CD4-positive, CD25-positive, alpha-beta regulatory T cell (primary cell): ENCODE data around the gene RPRD2. TPM values are rescaled to one million over a fixed set of nuclear protein-coding genes. Genes with fewer than 3 reads are reported as not detected.

ENCODE experiments used
- ATAC-seq, 2 donors: fragments of 150-1000 bp; cut with Tn5 transposase; one replicate each; pipeline ENCODE4 v1.10.0; 2021; ENCODE audit warnings: low read depth in 2 of 2, moderate number of reproducible peaks in 2 of 2, moderate library complexity in 1 of 2
- DNase-seq, 3 donors: peaks; one replicate each; pipeline versions ENCODE4 v3.0.0 to v3.0.0-alpha.2; 2012 to 2022; ENCODE audit warnings: mixed read lengths in 1 of 3
- H3K27ac ChIP-seq: one replicate; pipeline ENCODE4 v1.7.0; 2013; ENCODE audit warnings: mild to moderate bottlenecking, low read length; ENCODE audit not compliant: insufficient read depth, poor library complexity, severe bottlenecking
- H3K27me3 ChIP-seq: one replicate; pipeline ENCODE4 v1.7.0; 2013; ENCODE audit warnings: low read length; ENCODE audit not compliant: control insufficient read depth, insufficient read depth
- H3K36me3 ChIP-seq: one replicate; pipeline ENCODE4 v1.7.0; 2013; ENCODE audit warnings: mild to moderate bottlenecking, low read length, moderate library complexity; ENCODE audit not compliant: control insufficient read depth, insufficient read depth
- H3K4me1 ChIP-seq: 2 replicates; pipeline ENCODE4 v1.7.0; 2013; ENCODE audit warnings: mild to moderate bottlenecking, low read length; ENCODE audit not compliant: insufficient read depth, control insufficient read depth, poor library complexity, severe bottlenecking
- H3K4me3 ChIP-seq: one replicate; pipeline ENCODE4 v1.7.0; 2013; ENCODE audit warnings: low read depth, mild to moderate bottlenecking, low read length, moderate library complexity
- H3K9me3 ChIP-seq, 2 experiments: 1 replicate in 1 of 2; 2 replicates in 1 of 2; pipeline ENCODE4 v1.7.0; 2013; ENCODE audit warnings: low read length in 2 of 2, mild to moderate bottlenecking in 1 of 2, moderate library complexity in 1 of 2; ENCODE audit not compliant: control insufficient read depth in 2 of 2
- H3K27ac Mint-ChIP-seq, 3 donors: one replicate each; pipeline ENCODE4 v1.8.0; 2020 to 2022; ENCODE audit warnings: mild to moderate bottlenecking in 3 of 3, mixed read lengths in 3 of 3, moderate library complexity in 2 of 3
- H3K27me3 Mint-ChIP-seq: one replicate; pipeline ENCODE4 v1.8.0; 2022; ENCODE audit warnings: mild to moderate bottlenecking, mixed read lengths
- H3K36me3 Mint-ChIP-seq: one replicate; pipeline ENCODE4 v1.8.0; 2020; ENCODE audit warnings: mixed read lengths
- H3K4me1 Mint-ChIP-seq, 4 donors: one replicate each; pipeline ENCODE4 v1.8.0; 2020 to 2022; ENCODE audit warnings: mixed read lengths in 4 of 4, mild to moderate bottlenecking in 1 of 4
- H3K4me3 Mint-ChIP-seq, 4 donors: one replicate each; pipeline ENCODE4 v1.8.0; 2020 to 2022; ENCODE audit warnings: mild to moderate bottlenecking in 4 of 4, mixed read lengths in 4 of 4, moderate library complexity in 3 of 4
- H3K9me3 Mint-ChIP-seq, 7 donors: one replicate each; pipeline ENCODE4 v1.8.0; 2020 to 2022; ENCODE audit warnings: mixed read lengths in 7 of 7, mild to moderate bottlenecking in 3 of 7, moderate library complexity in 2 of 7
- polyA plus RNA-seq, 4 donors: library from polyadenylated mRNA; unstranded; fragments of 300-500 nt; fragmentation: Illumina TruSeq; gene quantifications; one replicate each; pipeline ENCODE4 v1.2.3, GENCODE V29; 2021
- total RNA-seq: library from RNA; stranded (reverse); gene quantifications from one replicate; pipeline ENCODE4 v1.2.3, GENCODE V29; 2022

Gene RPRD2
- total and polyA plus RNA-seq, 5 donors from 2014 or later = 24.0 to 51.3 (median 33.1) TPM

- peak overlapping the region; percentile 67 for H3K4me3 ChIP-seq
- peaks cover 19% of the 10 kb centered on the region for H3K4me1 ChIP-seq
- H3K27me3 ChIP-seq = no peaks in the 10 kb centered on the region
- H3K9me3 Mint-ChIP-seq = no peaks in the 10 kb centered on the region
- DNase-seq = peak in 1 of 3 donors; percentile 28
- H3K4me1 Mint-ChIP-seq = peaks cover 0 to 25% (median 15%) of the 10 kb centered on the region in 4 donors
- H3K36me3 ChIP-seq = no peaks in the 10 kb centered on the region
- H3K36me3 Mint-ChIP-seq = no peaks in the 10 kb centered on the region
- H3K27ac Mint-ChIP-seq = peak overlapping the region; percentile 48 to 77 (median 68)
- no peak for ATAC-seq
- H3K4me3 Mint-ChIP-seq = peak overlapping the region; percentile 74 to 95 (median 92)
- H3K27ac ChIP-seq = no peak overlapping the region
- H3K9me3 ChIP-seq = no peaks in the 10 kb centered on the region
- H3K27me3 Mint-ChIP-seq = peaks cover 7% of the 10 kb centered on the region
Observed at GRCh38 chr1:150516050-150516591, 152.2 kb downstream of the RPRD2 start.

GRCh38 chr1:150516616-150517015 is 152.7 kb downstream of the RPRD2 start:
- Mint-ChIP-seq H3K27me3 (peaks cover 7% of the 10 kb centered on the region), H3K4me3 (peak overlapping the region; percentile 74 to 95 (median 92)), H3K9me3 (no peaks in the 10 kb centered on the region), H3K4me1 (peaks cover 0 to 25% (median 15%) of the 10 kb centered on the region in 4 donors), H3K27ac (peak overlapping the region in 1 of 3 donors; percentile 77), H3K36me3 (no peaks in the 10 kb centered on the region)
- H3K27ac ChIP-seq = no peak overlapping the region
- DNase-seq = peak in 2 of 3 donors; percentile 7 to 80
- no peaks in the 10 kb centered on the region for H3K27me3 ChIP-seq
- peak overlapping the region; percentile 67 for H3K4me3 ChIP-seq
- peaks cover 19% of the 10 kb centered on the region for H3K4me1 ChIP-seq
- H3K36me3 ChIP-seq = no peaks in the 10 kb centered on the region
- ATAC-seq = peak; percentile 24 to 27
- no peaks in the 10 kb centered on the region for H3K9me3 ChIP-seq

GRCh38 chr1:150521196-150521968 is 157.4 kb downstream of the RPRD2 start:
- Histone ChIP-seq H3K27ac (no peak overlapping the region), H3K36me3 (no peaks in the 10 kb centered on the region), H3K4me1 (peaks cover 6% of the 10 kb centered on the region), H3K27me3 (no peaks in the 10 kb centered on the region), H3K9me3 (no peaks in the 10 kb centered on the region), H3K4me3 (no peak overlapping the region)
- no peaks in the 10 kb centered on the region for H3K9me3 Mint-ChIP-seq
- H3K4me3 Mint-ChIP-seq = peak overlapping the region in 1 of 4 donors; percentile 44
- peaks cover 6% of the 10 kb centered on the region for H3K27me3 Mint-ChIP-seq
- peaks cover 0 to 11% (median 5%) of the 10 kb centered on the region in 4 donors for H3K4me1 Mint-ChIP-seq
- DNase-seq = no peak
- no peak overlapping the region for H3K27ac Mint-ChIP-seq
- H3K36me3 Mint-ChIP-seq = no peaks in the 10 kb centered on the region
- no peak for ATAC-seq

- H3K9me3 ChIP-seq = no peaks in the 10 kb centered on the region
- no peaks in the 10 kb centered on the region for H3K9me3 Mint-ChIP-seq
- no peak overlapping the region for H3K27ac Mint-ChIP-seq
- ATAC-seq (no peak), DNase-seq (no peak)
- H3K4me1 ChIP-seq = no peaks in the 10 kb centered on the region
- no peaks in the 10 kb centered on the region for H3K27me3 Mint-ChIP-seq
- no peak overlapping the region for H3K4me3 Mint-ChIP-seq
- no peaks in the 10 kb centered on the region for H3K36me3 ChIP-seq
- H3K4me1 Mint-ChIP-seq = no peaks in the 10 kb centered on the region
- H3K27ac ChIP-seq = no peak overlapping the region
- H3K36me3 Mint-ChIP-seq = no peaks in the 10 kb centered on the region
- no peak overlapping the region for H3K4me3 ChIP-seq
- no peaks in the 10 kb centered on the region for H3K27me3 ChIP-seq
Observed at GRCh38 chr1:150525348-150525747, 161.4 kb downstream of the RPRD2 start.

Other genes with a start within 250 kb of the RPRD2 start
- gene PLEKHO1, start 214.2 kb upstream of the RPRD2 start, total RNA-seq = 61.0 TPM
- 10 to 100 TPM; 21.5 to 31.5 (median 27.5) TPM for gene PLEKHO1, start 214.2 kb upstream of the RPRD2 start, polyA plus RNA-seq
- 51.5 TPM for gene ANP32E, start 128.0 kb upstream of the RPRD2 start, total RNA-seq
- gene ANP32E, start 128.0 kb upstream of the RPRD2 start, polyA plus RNA-seq = 10 to 100 TPM; 53.3 to 73.4 (median 58.3) TPM
- gene CA14, start 106.4 kb upstream of the RPRD2 start, total RNA-seq = not detected
- gene CA14, start 106.4 kb upstream of the RPRD2 start, polyA plus RNA-seq = under 1 TPM; 0.68 to 0.97 (median 0.71) TPM
- 119 TPM for gene APH1A, start 95.1 kb upstream of the RPRD2 start, total RNA-seq
- 10 to 100 TPM; 74.0 to 85.0 (median 76.9) TPM for gene APH1A, start 95.1 kb upstream of the RPRD2 start, polyA plus RNA-seq
- gene C1orf54, start 91.4 kb upstream of the RPRD2 start, total RNA-seq = 4.6 TPM
- 1 to 10 TPM; 2.0 to 6.4 (median 3.5) TPM for gene C1orf54, start 91.4 kb upstream of the RPRD2 start, polyA plus RNA-seq
- 2.2 TPM for gene CIART, start 81.6 kb upstream of the RPRD2 start, total RNA-seq
- gene CIART, start 81.6 kb upstream of the RPRD2 start, polyA plus RNA-seq = 1 to 10 TPM in 2 of 4 donors, under 1 TPM in 2; 0.56 to 1.3 (median 0.91) TPM
- gene MRPS21, start 70.3 kb upstream of the RPRD2 start, total RNA-seq = 45.3 TPM
- gene MRPS21, start 70.3 kb upstream of the RPRD2 start, polyA plus RNA-seq = 10 to 100 TPM; 76.9 to 89.4 (median 86.1) TPM
- gene PRPF3, start 42.6 kb upstream of the RPRD2 start, total RNA-seq = 106 TPM
- 10 to 100 TPM; 13.4 to 19.7 (median 17.0) TPM for gene PRPF3, start 42.6 kb upstream of the RPRD2 start, polyA plus RNA-seq
- gene TARS2, start 123.3 kb downstream of the RPRD2 start, total RNA-seq = 34.0 TPM
- 10 to 100 TPM; 28.6 to 36.6 (median 31.5) TPM for gene TARS2, start 123.3 kb downstream of the RPRD2 start, polyA plus RNA-seq
- 0.22 TPM for gene ECM1, start 144.0 kb downstream of the RPRD2 start, total RNA-seq
- under 1 TPM in 1 of 4 donors, not detected in 3; 0.10 TPM for gene ECM1, start 144.0 kb downstream of the RPRD2 start, polyA plus RNA-seq
- not detected for gene FALEC, start 151.6 kb downstream of the RPRD2 start, total RNA-seq
- gene FALEC, start 151.6 kb downstream of the RPRD2 start, polyA plus RNA-seq = under 1 TPM in 1 of 4 donors, not detected in 3; 0.42 TPM
- gene ADAMTSL4, start 185.3 kb downstream of the RPRD2 start, total RNA-seq = 0.12 TPM
- under 1 TPM in 1 of 4 donors, not detected in 3; 0.22 TPM for gene ADAMTSL4, start 185.3 kb downstream of the RPRD2 start, polyA plus RNA-seq
- gene MCL1, start 215.5 kb downstream of the RPRD2 start, total RNA-seq = 764 TPM
- 100 to 1,000 TPM; 167 to 209 (median 178) TPM for gene MCL1, start 215.5 kb downstream of the RPRD2 start, polyA plus RNA-seq